Effector CD4-positive, alpha-beta T cell (primary cell): ENCODE data around the gene RNF19B.

Source experiments
- DNase-seq: peaks from one replicate; pipeline ENCODE4 v3.0.0-alpha.2; 2020

RNF19B gene

DNA sequence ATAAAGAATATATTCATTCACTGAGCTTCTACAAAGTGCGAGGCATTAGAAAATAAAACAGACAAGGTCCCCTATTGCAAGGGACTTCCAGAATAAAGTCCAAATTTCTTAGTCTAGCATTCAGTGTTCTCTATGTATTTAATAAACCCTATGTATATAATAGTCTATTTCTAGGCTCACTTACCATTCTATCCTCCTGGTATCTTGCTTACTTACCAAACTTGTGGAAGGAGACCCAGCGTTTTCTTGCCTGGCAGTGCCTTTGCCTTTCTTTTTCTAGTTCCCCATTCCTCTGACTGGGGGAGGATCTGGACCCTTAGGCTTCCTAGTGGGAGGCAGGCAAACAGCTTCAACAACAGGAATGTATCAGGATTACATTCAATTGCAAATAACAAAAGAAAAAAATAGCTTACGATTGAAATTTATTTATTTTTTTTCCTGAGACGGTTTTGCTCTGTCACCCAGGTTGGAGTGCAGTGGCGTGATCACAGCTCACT lies 690 bp upstream of the RNF19B start:
- DNase-seq, result no peak

DNA sequence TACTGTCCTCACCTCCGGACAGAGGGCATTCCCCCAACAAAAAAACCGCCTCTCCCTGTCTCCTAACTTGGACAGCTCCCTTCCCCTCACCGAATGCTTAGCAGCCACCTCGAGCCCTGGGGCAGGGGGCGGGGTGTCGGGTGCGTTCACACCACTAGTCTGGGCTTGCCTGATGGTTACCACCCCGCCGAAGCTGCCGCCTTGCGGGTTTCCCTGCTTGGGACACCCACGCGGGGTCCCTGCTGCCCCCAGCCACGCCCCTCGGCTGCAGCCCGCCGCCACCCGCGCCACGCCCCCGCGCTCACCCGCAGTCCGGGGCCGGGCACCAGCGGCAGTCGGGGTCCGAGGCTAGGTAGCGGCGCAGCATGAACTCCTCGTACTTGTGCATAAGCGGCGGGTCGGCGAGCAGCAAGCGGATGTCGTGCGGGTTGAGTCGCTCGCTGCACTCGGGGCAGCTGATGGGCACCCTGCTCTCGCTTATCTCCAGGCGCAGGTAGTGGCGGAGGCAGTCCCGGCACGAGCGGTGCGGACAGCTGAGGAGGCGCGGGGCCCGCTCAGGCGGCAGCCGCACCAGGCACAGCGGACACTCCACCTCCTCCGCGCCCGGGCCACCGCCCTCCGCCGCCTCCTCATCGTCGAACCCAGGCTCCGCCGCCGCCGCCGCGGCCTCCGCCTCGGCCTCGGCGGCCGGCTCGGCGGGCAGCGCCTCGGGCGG lies 706 bp downstream of the RNF19B start:
- peak; percentile 54 for DNase-seq

DNA sequence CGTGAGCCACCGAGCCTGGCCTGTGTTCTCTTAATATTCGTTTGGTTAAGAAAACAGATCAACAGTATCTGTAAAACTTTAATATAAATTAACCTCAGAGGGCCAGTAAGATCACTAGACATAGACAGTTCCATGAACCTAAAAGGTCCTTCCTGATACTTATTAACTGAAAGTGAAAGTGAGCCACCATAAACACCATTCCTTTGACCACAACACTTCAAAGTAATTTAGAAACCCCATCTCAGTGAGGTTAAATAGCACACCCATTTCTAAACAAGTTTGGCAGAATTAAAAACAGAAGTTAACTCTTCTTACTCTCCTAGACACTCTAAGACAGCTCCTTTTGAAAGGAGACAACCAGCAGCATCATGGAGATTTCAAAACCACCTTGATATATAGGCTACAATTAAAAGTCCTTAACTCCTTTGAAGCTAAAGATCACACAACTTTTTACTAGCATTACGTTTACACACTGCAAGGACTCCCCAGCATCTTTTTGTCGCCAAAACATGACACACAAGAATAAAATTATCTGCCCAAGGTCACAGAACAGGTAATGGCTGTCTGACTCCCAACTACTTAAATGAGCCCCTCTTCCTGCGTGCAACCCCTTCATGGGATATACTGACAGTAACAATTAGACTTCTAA lies 2.2 kb downstream of the RNF19B start:
- no peak for DNase-seq

DNA sequence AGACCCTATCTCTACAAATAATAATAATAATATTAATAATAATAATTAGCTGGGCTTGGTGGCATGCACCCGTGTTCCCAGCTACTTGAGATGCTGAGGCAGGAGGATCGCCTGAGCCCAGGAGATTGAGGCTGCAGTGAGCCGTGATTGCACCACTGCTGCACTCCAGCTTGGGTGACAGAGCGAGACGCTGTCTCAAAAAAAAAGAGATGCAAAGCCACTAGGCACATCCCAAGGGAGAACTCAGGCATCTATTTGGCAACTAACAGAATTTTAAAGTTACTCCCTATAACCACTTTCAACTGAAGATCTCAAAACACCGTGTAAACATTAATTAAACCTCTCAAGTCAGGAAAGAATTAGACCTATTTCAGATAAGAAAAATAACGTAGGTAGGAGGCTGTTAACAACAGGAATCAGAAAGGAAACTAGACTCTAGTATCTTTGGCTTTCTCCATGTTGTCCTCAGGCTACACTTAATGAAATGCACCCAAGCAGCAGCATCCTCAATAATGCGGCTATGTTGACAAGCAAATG lies 3.7 kb downstream of the RNF19B start:
- no peak for DNase-seq

DNA sequence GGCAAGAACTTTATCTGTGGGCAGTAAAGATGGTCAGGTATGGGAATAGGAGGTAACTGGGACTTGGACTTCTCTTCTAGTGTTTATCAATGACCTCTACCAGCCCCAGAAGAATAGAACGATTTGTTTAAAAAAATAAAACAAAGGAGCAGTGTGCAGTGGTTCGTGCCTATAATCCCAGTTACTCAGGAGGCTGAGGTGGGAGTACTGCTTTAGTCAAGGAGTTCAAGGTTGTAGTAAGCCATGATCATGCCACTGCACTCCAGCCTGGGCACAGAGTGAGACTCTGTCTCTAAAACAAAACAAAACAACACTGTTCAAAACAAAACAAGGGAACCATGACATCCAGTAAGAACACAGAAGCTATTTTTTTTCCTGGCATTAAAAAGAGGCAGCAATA lies 4.3 kb downstream of the RNF19B start:
- DNase-seq, result no peak

DNA sequence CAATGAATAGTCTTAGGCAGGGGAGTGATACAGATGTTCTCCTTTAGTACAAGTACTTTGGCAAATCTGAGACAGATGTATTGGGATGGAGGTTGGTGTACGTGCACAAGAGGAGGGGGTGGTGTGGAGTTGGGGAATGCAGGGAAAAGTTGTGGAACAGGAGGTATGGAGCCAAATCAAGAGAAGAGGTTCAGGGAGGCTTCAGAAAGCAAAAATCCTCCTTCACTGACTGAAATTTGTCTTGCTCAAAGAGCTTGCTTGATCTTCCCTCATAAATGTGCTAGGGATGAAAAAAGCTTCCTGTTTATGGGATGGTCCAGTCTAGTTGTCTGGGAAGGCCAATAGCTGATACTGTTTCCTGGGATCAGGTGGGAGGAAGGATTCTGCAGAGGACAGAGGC lies 5.8 kb downstream of the RNF19B start:
- no peak for DNase-seq

DNA sequence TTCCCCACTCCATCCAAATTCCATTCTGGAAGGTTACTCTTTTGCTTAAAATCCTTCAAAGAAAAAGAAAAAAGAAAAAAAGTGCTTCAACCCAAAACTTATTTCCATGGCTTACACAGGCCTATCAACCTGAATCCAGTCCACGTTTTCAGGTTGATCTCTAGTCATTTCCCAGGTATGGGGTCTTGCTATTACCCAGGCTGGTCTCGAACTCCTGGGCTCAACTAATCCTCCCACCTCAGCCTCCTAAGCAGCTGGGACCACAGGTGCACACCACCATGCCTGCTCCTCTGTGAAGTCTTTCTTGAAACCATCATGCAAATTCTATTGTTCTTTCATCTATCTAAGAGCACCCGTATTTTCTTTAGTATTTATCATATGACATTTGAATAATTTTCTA lies 7.6 kb downstream of the RNF19B start:
- DNase-seq, result no peak

DNA sequence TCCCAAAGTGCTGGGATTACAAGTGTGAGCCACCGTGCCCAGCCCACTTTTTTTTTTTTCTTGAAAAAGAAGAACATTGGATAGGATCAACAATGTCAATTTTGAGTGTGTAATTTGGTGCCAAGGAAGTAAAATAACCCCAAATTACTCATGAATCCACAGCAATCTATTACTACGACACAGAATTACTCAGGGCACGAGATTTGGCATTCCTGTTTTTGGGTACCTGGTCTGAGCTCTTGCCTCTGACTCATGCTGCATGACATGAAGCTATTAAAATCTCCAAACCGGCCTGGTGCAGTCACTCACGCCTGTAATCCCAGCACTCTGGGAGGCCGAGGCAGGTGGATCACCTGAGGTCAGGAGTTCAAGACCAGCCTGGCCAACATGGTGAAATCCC lies 10.4 kb downstream of the RNF19B start:
- no peak for DNase-seq

DNA sequence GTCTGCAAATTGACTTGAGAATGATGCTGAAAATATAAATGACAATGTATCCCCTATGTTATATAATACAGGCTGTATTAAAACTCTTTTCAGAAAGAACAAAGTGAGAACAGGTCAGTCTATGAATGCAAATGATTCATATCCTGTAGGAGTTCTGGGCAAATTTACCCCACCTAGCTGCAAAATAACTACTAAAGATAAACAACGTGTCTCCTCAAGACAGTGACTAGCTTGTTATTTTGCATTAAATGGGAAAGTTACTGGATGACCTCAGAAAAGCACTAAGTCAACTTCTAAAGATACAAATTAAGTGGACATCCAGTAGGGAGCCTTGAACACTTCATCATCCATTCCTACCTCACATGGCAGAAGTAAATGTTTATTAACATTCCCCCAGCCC lies 11.1 kb downstream of the RNF19B start:
- DNase-seq, result no peak

DNA sequence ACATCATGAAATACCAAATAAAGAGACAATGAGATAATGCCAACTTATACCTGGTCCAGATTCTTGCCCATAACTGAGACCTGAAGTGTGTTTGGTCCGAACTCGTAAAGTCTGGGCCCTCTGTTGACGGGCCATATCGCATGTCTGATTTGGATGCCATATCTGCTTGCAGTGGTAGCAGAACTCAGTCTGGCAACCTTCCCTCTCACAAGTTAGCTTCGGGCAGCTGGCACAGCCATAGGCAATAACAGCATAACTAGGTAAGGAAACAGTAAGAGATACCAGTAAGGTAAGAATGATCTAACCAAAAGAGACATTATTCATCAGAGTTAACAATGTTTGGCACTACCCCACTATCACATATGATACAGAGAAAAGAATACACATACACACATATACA lies 15.1 kb downstream of the RNF19B start:
- no peak for DNase-seq

DNA sequence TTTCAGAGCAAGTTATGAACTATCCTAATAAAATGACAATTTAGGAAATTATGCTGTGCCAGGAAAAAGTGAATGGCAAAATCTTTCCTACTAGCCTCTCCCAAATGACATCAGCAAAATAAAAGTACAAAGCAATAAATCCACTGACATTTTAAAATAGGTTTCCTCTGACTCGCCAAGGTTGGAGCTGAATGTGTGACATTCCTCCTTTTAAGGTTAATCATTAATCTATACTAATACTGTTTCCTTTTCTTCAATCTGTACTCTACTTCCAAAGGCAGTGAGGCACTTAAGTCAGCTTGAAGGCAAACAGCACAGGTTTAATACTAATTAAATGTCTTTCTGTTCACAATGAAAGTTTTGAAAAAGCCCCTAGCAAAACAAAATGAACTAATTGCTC lies 15.7 kb downstream of the RNF19B start:
- DNase-seq, result no peak

DNA sequence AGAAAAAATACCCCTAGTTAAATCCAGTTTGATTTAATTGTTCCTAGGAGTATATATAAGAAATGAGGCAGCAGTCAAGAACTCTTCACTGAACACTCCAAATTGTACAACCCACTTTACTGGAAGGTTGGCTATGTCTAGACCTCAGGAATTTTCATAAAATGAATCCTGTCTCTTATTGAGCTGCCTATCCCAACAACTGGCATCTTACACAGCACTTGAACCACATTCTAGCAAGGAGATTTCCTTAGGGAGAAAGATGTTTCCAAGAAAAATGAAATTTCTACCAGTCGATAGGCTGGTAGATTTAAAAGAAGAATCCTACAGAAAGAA lies 16.3 kb downstream of the RNF19B start:
- no peak for DNase-seq

DNA sequence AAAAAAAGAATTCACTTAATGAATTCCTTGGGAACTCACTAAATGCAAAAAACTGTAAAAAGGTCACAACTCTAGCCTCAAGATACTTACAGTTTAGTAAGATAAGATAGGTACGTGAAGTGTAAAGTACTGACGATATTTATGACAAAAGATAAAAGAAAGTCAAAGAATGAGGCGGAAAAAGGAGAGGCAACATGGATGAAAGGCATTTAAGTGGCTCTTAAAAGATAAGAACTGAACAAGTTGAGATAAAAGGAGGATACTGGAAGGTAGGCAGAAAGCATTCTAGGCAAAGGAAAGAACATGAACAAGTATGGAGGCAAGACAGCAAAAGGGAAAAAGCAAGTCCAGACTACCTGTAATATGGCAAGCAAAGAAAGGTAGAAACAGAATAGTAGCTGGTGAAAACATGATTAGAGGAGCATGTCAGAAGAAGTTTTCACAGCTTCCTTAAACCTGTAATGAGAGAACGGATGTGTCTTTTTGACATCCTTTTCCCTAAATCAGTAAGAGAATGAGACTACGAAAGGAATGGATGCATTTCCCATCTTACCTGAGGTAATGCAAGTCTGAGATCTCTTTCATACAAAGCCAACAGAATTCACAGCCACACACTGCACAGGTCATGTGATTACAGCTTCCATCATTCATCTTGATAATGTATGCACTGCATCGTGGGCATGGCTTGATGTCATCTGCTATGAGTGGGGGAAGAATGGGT lies 16.8 kb downstream of the RNF19B start:
- DNase-seq, result no peak

DNA sequence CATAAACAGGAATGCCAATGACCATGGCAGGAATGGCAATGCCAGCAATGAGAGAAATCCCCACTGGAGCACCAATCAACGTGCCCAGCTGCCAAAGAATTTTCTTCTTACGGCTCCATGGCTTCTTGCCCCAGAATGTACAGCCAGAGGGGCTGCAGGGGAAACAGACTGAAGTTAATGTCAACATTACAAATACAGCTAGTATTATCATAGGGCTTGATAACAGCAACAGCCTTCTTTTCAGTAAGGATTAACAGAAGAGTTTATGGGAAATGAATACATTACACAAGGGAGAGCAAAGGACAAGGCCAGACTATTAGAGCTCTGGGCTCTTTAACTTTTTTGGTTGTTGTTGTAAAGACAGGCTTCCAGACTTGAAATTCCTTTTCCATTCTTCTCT lies 18.2 kb downstream of the RNF19B start:
- DNase-seq, result no peak

DNA sequence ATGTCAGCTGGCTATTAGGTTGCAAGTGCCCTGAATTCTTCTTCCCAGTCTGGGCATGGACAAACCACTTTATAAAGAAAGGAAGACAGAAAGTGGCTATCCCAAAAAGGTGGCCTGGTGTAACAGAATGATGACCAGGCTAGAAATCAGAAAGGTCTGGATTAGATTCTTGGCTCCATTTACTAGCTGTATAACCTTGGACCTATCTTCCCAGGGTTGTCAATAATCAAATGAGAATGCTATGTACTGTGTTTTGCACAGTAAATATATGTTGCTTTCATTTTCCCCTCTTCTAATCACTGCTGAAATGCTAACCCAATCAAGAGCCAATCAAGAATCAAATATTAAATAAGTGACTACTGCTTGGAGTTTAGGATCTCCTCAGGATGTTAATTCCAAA lies 20.4 kb downstream of the RNF19B start:
- DNase-seq, result no peak

DNA sequence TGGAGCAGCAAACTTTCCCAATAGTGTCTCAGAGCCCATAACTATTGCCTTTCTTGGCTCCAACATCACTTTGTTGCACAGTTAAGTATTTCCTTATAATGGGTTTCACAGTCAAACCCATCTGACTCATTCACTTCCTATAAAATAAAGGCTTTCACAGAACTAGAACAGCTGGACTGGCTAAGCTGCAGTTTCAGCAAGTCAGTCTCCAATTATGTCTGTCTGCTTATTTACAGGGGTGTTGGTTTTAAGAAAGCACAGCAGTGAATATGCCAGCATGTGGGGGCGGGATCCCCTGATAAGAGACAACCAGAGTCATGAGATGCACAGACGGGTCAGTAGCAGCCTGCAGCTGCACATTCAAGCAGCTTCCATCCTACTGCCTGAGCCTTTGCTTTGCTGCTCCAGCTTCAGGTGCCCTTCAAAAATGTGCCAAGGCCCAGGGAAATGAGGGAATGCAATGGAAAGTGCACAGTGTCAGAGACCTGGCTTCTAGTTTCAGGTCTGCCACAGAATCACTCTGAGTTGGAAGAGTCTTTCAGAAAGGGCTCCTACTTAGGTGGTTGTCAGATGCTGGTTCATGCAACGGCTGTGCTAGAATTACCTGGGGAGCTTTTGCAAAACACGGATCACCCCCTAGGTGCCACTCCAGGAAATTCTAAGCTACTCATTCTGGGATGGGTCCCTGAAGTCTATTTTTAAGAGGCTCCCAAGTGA lies 24.8 kb downstream of the RNF19B start:
- DNase-seq, result no peak

DNA sequence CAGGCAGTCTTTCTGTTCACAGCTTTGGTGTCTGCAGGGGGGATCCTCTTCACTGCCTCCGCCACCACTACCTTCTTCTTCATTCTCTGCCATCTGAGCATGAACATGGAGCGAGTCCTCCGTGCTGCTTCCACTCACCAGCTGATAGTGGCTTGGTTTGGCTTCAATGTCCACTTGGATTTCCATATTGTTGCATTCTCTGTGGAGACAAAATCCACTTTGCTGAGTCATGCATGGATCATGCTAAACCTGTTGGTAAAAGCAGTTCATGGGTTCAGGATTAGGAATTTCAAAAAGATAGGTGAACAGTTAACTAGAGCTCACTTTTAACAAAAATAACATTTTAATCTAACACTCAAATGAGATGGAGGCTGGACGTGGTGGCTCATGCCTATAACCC lies 27.5 kb downstream of the RNF19B start:
- no peak for DNase-seq

DNA sequence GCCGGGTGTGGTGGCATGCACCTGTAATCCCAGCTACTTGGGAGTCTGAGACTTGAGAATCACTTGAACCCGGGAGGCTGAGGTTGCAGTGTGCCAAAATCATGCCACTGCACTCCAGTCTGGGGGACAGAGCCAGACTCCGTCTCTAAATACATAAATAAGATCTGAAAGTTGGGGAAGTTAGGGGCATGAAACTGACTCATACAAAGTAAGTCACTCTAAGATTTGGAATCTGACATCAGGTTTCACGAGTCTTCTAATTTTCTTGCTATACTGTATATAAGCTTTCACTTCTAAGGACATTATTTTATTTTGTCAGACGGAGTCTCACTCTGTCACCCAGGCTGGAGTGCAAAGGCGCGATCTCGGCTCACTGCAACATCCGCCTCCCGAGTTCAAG lies 30.1 kb downstream of the RNF19B start:
- DNase-seq, result no peak

DNA sequence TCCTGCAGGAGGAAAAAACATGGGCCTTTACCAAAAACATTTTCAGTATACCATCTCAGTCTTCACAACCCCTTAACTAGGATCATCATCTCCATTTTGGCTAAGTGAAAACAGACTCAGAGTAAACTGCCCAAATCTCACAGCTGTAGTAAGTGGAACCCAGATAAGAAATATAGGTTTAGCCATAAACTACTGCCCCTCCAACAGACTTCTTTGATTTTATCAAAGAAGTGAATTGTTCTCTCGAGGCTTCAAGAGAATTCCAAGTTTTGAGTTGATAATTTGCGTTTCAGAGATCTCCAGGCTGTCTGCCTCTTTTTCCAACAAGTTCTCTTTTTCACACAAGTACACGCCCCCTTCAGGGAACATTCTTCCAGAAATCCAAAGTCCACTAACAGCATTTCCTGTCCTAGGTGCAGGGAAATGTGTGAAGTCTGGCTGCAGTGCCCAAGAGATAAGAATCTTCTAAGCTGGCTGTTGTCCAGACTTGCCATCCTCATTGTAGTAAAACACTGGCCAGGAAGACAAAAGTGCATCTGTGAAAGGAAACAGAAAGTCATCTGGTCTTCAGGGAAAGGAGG lies 30.8 kb downstream of the RNF19B start:
- no peak for DNase-seq

DNA sequence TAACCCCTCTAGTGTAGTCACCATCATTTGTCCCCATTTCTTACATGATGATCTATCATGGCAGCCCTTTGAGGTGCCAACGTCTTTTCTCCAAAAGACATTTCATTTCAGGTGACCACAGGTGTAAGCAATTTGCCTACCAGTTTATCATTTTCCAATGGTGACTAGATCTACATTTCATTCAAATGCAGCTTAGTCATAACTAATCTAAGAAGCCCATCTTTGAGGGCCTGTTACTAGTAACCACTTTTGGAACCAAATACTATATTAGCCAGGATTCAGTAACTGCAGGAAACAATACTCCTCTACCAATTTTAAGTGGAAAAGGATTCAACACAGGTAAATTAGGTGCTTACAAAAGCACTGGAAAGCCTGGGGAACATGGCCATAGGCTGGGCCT lies 32.8 kb downstream of the RNF19B start:
- no peak for DNase-seq

DNA sequence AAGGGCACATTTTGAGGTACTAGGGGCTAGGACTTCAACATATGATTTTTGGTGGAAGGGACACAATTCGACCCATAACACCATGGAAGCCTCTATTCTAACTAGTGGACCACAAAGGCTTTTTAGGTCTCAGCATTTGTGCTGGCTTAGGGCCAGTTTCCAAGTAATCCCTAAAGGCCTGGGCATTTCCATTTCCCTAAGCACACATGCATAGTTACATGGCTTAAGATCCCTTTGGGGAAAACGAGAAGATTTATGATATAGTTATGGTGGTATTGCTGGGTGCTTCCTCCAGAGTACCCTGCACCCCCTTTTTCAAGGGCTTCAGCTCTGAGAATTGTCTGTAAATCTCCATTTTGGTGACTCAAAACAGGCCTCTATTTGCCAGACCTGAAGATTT lies 35.2 kb downstream of the RNF19B start:
- DNase-seq, result no peak

DNA sequence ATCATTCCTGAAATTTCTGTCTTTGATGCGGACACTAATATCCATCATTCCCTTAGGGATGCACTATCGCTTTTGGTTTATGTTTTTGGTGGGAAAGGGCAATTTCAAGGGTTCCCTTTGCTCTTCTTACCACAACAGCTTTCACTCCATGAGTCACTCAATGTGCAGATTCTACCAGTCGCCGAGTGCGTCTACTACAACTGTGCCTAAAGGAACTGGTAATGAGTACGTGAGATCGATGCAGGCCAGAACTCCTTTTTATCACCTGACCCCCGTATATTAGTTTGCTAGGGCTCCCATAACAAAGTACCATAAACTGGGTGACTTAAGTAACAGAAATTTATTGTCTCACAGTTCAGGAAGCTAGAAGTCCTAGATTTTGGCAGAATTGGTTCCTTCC lies 35.9 kb downstream of the RNF19B start:
- DNase-seq, result no peak

DNA sequence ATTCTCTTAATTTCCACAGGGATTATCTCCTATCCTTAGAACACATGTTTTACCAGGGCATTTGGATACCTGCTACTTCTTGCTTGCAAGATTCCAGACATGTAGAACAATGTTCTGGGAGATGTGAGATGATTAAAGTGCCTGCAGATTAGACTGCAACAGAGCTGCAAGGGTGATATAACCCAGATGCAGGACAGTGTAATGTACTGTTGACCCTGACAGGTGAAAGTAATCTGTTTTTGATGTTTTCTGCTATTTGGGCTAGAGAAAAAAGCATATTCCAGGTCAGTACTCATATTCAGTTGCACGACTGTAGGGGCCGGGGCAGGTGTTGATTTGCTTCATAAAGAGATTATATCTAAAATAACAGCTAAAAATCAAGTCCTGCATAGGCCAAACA lies 36.3 kb downstream of the RNF19B start:
- DNase-seq, result no peak
